Liver (tissue), 9 donors: ENCODE results near the gene REXO1. TPM values are rescaled to one million over a fixed set of nuclear protein-coding genes. Genes with fewer than 3 reads are reported as not detected.

Experiments used
- DNase-seq: peaks from one replicate; pipeline ENCODE4 v3.0.0-alpha.2; 2017; ENCODE audit warnings: low spot score
- H3K27ac ChIP-seq, 2 donors: one replicate each; pipeline ENCODE4 v1.7.0; 2013; ENCODE audit warnings: inconsistent platforms in 2 of 2, low read length in 2 of 2, control low read depth in 1 of 2, low read depth in 1 of 2, mild to moderate bottlenecking in 1 of 2
- H3K27me3 ChIP-seq, 4 donors: one replicate each; pipeline versions ENCODE4 v1.6.1 to v1.7.0; 2013; ENCODE audit warnings: low read length in 3 of 4, inconsistent platforms in 1 of 4, mild to moderate bottlenecking in 1 of 4, moderate library complexity in 1 of 4; ENCODE audit not compliant: control insufficient read depth in 4 of 4, insufficient read depth in 4 of 4
- H3K36me3 ChIP-seq, 4 donors: one replicate each; pipeline versions ENCODE4 v1.6.1 to v1.7.0; 2013; ENCODE audit warnings: low read length in 3 of 4, mild to moderate bottlenecking in 3 of 4, low read depth in 1 of 4, moderate library complexity in 1 of 4; ENCODE audit not compliant: control insufficient read depth in 4 of 4, insufficient read depth in 3 of 4
- H3K4me1 ChIP-seq, 4 donors: one replicate each; pipeline versions ENCODE4 v1.6.1 to v1.7.0; 2013; ENCODE audit warnings: low read length in 3 of 4, mild to moderate bottlenecking in 3 of 4, moderate library complexity in 1 of 4; ENCODE audit not compliant: control insufficient read depth in 4 of 4, insufficient read depth in 4 of 4
- H3K4me3 ChIP-seq, 3 donors: one replicate each; pipeline versions ENCODE4 v1.6.1 to v1.7.0; 2013; ENCODE audit warnings: low read length in 3 of 3, control low read depth in 1 of 3, low read depth in 1 of 3, mild to moderate bottlenecking in 1 of 3
- H3K9ac ChIP-seq, 2 donors: one replicate each; pipeline ENCODE4 v1.7.0; 2013; ENCODE audit warnings: low read length in 2 of 2, mild to moderate bottlenecking in 2 of 2, moderate library complexity in 2 of 2, control low read depth in 1 of 2, low read depth in 1 of 2
- H3K9me3 ChIP-seq, 4 donors: one replicate each; pipeline versions ENCODE4 v1.6.1 to v1.7.0; 2013; ENCODE audit warnings: low read length in 3 of 4; ENCODE audit not compliant: control insufficient read depth in 4 of 4
- CTCF ChIP-seq: fragments of 150-350 bp; IDR thresholded peaks from 2 replicates; pipeline ENCODE4 v1.5.1; 2017; ENCODE audit warnings: improper control_type of control experiment, low read depth, low read length; ENCODE audit not compliant: missing input control
- EGR1 ChIP-seq, 2 donors: IDR thresholded peaks; 2 replicates each; pipeline ENCODE4 v1.6.1; 2016 to 2018; ENCODE audit warnings: antibody characterized with exemption in 2 of 2, low read depth in 2 of 2
- GABPA ChIP-seq, 2 donors: IDR thresholded peaks in 1 of 2; conservative IDR thresholded peaks in 1 of 2; 2 replicates each; pipeline ENCODE4 v1.6.1; 2016; ENCODE audit warnings: antibody characterized with exemption in 2 of 2, mild to moderate bottlenecking in 1 of 2, moderate library complexity in 1 of 2
- HNF4A ChIP-seq, 2 donors: conservative IDR thresholded peaks; 2 replicates each; pipeline ENCODE4 v1.6.1; 2016; ENCODE audit warnings: antibody characterized with exemption in 2 of 2, mild to moderate bottlenecking in 2 of 2
- HNF4G ChIP-seq: IDR thresholded peaks from 2 replicates; pipeline ENCODE4 v1.6.1; 2016; ENCODE audit warnings: antibody characterized with exemption
- JUND ChIP-seq, 2 donors: IDR thresholded peaks; 2 replicates each; pipeline ENCODE4 v1.6.1; 2016; ENCODE audit warnings: antibody characterized with exemption in 2 of 2
- MAX ChIP-seq: IDR thresholded peaks from 2 replicates; pipeline ENCODE4 v1.6.1; 2016; ENCODE audit warnings: antibody characterized with exemption
- NR2F2 ChIP-seq: IDR thresholded peaks from 2 replicates; pipeline ENCODE4 v1.6.1; 2016; ENCODE audit warnings: antibody characterized with exemption
- REST ChIP-seq: IDR thresholded peaks from 2 replicates; pipeline ENCODE4 v1.6.1; 2016; ENCODE audit warnings: antibody characterized with exemption, mild to moderate bottlenecking
- RXRA ChIP-seq, 2 donors: IDR thresholded peaks; 2 replicates each; pipeline ENCODE4 v1.6.1; 2017 to 2018; ENCODE audit warnings: antibody characterized with exemption in 2 of 2, mild to moderate bottlenecking in 1 of 2
- SP1 ChIP-seq: IDR thresholded peaks from 2 replicates; pipeline ENCODE4 v1.6.1; 2018; ENCODE audit warnings: antibody characterized with exemption, mild to moderate bottlenecking
- TAF1 ChIP-seq: conservative IDR thresholded peaks from 2 replicates; pipeline ENCODE4 v1.6.1; 2016; ENCODE audit warnings: antibody characterized with exemption, mild to moderate bottlenecking
- YY1 ChIP-seq: IDR thresholded peaks from 2 replicates; pipeline ENCODE4 v1.6.1; 2016; ENCODE audit warnings: antibody characterized with exemption, mild to moderate bottlenecking
- WGBS: extraction: QIAGEN DNeasy Blood & Tissue Kit; methylation state at CpG from one replicate; pipeline ENCODE4 v1.1.7; 2013; 5-methylcytosine and 5-hydroxymethylcytosine counted together
- polyA plus RNA-seq, 2 donors: library from polyadenylated mRNA; stranded (reverse) in 1 of 2; unstranded in 1 of 2; fragments of 200-250 nt in 1 of 2; fragments of >200 nt in 1 of 2; fragmentation: Nextera tagmentation in 1 of 2; extraction: Ambion mirVana in 1 of 2; gene quantifications; one replicate each; pipeline versions ENCODE4 v1.2.1 to v1.2.3, GENCODE V29; 2013 to 2015
- total RNA-seq, 2 donors: library from RNA; depleted of rRNA; stranded (reverse); fragments of >200 nt; gene quantifications; one replicate each; pipeline ENCODE4 v1.2.3, GENCODE V29; 2014
- TF ChIP-seq, protein P1 (sequence below): IDR thresholded peaks from 2 replicates; pipeline ENCODE4 v1.6.1; 2016; ENCODE audit warnings: antibody characterized with exemption
- TF ChIP-seq, protein P2 (sequence below): IDR thresholded peaks from 2 replicates; pipeline ENCODE4 v1.6.1; 2016; ENCODE audit warnings: antibody characterized with exemption
- donor health status: healthy.
- donor health status: healthy.
- donor health status: healthy.
- donor health status: healthy.
- donor health status: healthy.

Gene REXO1
- total and polyA plus RNA-seq, 4 donors, result 2.0 to 11.5 (median 9.2) TPM

DNA sequence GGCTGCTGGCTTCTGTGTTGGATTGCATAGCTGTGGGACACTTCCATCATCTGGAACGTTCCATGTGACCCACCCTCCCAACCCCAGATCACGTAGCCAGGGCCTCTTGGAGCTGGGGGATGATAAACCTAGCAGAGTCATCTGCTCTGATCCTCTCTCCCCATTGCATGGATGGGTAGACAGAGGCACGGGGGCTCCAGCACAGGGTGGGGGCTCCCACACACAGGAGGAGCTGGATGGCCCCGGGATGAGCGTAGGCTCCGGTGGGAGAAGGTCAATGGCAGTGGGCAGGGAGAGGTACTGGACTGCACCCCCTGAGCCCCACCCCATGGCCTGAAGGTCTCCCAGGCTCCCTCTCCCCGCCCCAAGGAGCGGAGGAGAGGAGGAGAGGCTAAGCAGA, 61.6 kb downstream of the REXO1 start:
- H3K27ac ChIP-seq, result no peak overlapping the region
- no peaks in the 10 kb centered on the region for H3K36me3 ChIP-seq
- H3K4me1 ChIP-seq, result peaks cover 0 to 3% (median 0%) of the 10 kb centered on the region in 4 donors
- H3K9me3 ChIP-seq, result peaks cover 4 to 6% (median 5%) of the 10 kb centered on the region in 4 donors
- 81% methylated on average over 8 of the region's 8 CpGs for WGBS
- no peak for DNase-seq
- no peak overlapping the region for H3K9ac ChIP-seq
- H3K27me3 ChIP-seq, result no peaks in the 10 kb centered on the region
- H3K4me3 ChIP-seq, result no peak overlapping the region
- TF ChIP-seq JUND (IDR thresholded peaks at IDR 0.05) (no peak), CTCF (no peak), EGR1 (IDR thresholded peaks at IDR 0.05; ENCODE audit: low read depth in 2 of 2) (no peak), MAX (no peak), GABPA (IDR thresholded peaks at IDR 0.05 in 1 of 2, conservative IDR thresholded peaks at IDR 0.05 in 1 of 2) (no peak), YY1 (no peak), HNF4A (conservative IDR thresholded peaks at IDR 0.05) (no peak), TAF1 (no peak), REST (no peak), SP1 (no peak), NR2F2 (no peak)
- TF ChIP-seq, protein P1, sequence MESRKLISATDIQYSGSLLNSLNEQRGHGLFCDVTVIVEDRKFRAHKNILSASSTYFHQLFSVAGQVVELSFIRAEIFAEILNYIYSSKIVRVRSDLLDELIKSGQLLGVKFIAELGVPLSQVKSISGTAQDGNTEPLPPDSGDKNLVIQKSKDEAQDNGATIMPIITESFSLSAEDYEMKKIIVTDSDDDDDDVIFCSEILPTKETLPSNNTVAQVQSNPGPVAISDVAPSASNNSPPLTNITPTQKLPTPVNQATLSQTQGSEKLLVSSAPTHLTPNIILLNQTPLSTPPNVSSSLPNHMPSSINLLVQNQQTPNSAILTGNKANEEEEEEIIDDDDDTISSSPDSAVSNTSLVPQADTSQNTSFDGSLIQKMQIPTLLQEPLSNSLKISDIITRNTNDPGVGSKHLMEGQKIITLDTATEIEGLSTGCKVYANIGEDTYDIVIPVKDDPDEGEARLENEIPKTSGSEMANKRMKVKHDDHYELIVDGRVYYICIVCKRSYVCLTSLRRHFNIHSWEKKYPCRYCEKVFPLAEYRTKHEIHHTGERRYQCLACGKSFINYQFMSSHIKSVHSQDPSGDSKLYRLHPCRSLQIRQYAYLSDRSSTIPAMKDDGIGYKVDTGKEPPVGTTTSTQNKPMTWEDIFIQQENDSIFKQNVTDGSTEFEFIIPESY, result no peak

DNA sequence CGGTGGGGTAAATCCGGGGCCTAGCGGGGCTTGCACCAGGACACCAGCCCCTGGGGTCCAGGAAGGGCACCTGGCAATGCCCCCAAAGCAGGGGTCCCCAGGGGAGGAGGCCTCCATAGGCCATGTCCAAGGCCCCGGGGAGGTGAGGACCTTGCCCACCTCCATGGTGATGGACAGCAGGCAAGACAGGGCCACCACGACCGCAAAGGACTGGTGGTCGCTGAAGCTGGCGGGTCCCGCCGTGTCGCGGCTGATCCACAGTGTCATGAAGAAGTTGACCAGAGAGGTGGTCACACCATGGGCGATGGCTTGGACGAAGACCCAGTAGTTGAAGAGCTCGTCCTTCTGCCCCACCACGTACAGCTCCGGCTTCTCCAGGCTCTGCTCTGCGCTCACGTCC, 63.0 kb downstream of the REXO1 start:
- TF ChIP-seq, protein P2, sequence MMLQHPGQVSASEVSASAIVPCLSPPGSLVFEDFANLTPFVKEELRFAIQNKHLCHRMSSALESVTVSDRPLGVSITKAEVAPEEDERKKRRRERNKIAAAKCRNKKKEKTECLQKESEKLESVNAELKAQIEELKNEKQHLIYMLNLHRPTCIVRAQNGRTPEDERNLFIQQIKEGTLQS, result no peak
- no peak for TF ChIP-seq GABPA (IDR thresholded peaks at IDR 0.05 in 1 of 2, conservative IDR thresholded peaks at IDR 0.05 in 1 of 2)
- TF ChIP-seq HNF4G, result no peak
- no peak for TF ChIP-seq SP1
- no peak for TF ChIP-seq REST
- TF ChIP-seq HNF4A (conservative IDR thresholded peaks at IDR 0.05), result no peak
- TF ChIP-seq RXRA (IDR thresholded peaks at IDR 0.05), result no peak
- no peak for DNase-seq
- Histone ChIP-seq H3K27me3 (no peaks in the 10 kb centered on the region), H3K9me3 (peaks cover 4 to 8% (median 5%) of the 10 kb centered on the region in 4 donors), H3K4me3 (no peak overlapping the region), H3K27ac (no peak overlapping the region), H3K9ac (no peak overlapping the region), H3K36me3 (no peaks in the 10 kb centered on the region), H3K4me1 (peaks cover 0 to 3% (median 0%) of the 10 kb centered on the region in 4 donors)
- WGBS, result 87% methylated on average over 19 of the region's 19 CpGs
